ENCODE results near the gene TNS1. TPM values are rescaled to one million over a fixed set of nuclear protein-coding genes. Genes with fewer than 3 reads are reported as not detected.

Gene TNS1
- total RNA-seq, 1 experiment from 2014 or later, result 6.2 TPM

GRCh38 chr2:217830807-217831206, 172.0 kb downstream of the TNS1 start:
- Histone ChIP-seq H3K4me2 (ENCODE audit: low read length) (no peak overlapping the region), H3K79me2 (ENCODE audit: insufficient read depth, low read length) (no peaks in the 10 kb centered on the region), H3K27me3 (ENCODE audit: insufficient read depth, low read length) (no peaks in the 10 kb centered on the region), H3K9me2 (ENCODE audit: insufficient read depth) (no peaks in the 10 kb centered on the region), H3K36me3 (ENCODE audit: control insufficient read depth in 1 of 2, insufficient read depth in 2 of 2, low read length in 2 of 2) (no peaks in the 10 kb centered on the region), H3K4me3 (replicated peaks in 1 of 2; ENCODE audit: low read depth in 1 of 2, low read length in 2 of 2) (no peak overlapping the region), H3K9me3 (ENCODE audit: control insufficient read depth in 1 of 2, insufficient read depth in 1 of 2, low read depth in 1 of 2, low read length in 2 of 2) (no peaks in the 10 kb centered on the region), H3K27ac (ENCODE audit: low read depth, low read length) (no peak overlapping the region), H3K9ac (ENCODE audit: low read length) (no peak overlapping the region), H3K4me1 (ENCODE audit: control insufficient read depth in 1 of 2, insufficient read depth in 2 of 2, low read length in 2 of 2) (peaks cover 0 to 6% of the 10 kb centered on the region in 2 experiments; a peak in 1 of 4 replicates), H4K20me1 (ENCODE audit: insufficient read depth) (no peaks in the 10 kb centered on the region), H2AFZ (ENCODE audit: low read depth, low read length, poor library complexity, severe bottlenecking) (no peak overlapping the region)
- ATAC-seq, result no peak
- CTCF ChIA-PET, result no interaction called here
- no peak for DNase-seq (ENCODE audit: low read depth, low spot score)
- TF ChIP-seq REST (IDR thresholded peaks at IDR 0.05; ENCODE audit: low read depth) (no peak), EGR1 (IDR thresholded peaks at IDR 0.05; ENCODE audit: low read depth) (no peak), ZBTB33 (IDR thresholded peaks at IDR 0.05; ENCODE audit: extremely low read depth, insufficient replicate concordance, low read length) (no peak), CEBPB (IDR thresholded peaks at IDR 0.05; ENCODE audit: low read depth) (no peak), ZNF274 (IDR thresholded peaks at IDR 0.05; ENCODE audit: low read depth, low read length) (no peak)
- POLR2A ChIA-PET, result no interaction called here
- BruUV-seq (replicated peaks), result no TSS peak
- RAD21 ChIA-PET (ENCODE audit: low non-redundant PET in 1 of 2, low total read pairs in 2 of 2, uncharacterized antibody in 2 of 2, unreplicated experiment in 2 of 2), result no interaction called here
- intact Hi-C loops (cut with micrococcal nuclease), result no loop called here

All from HCT116 (cell line).